Globus pallidus (tissue), 1 donor: Measurements from ENCODE around the gene MAD2L2.

ENCODE experiments used
- DNase-seq: peaks from one replicate; pipeline ENCODE4 v3.0.0-alpha.2; 2015; ENCODE audit warnings: low spot score

The MAD2L2 gene

DNA sequence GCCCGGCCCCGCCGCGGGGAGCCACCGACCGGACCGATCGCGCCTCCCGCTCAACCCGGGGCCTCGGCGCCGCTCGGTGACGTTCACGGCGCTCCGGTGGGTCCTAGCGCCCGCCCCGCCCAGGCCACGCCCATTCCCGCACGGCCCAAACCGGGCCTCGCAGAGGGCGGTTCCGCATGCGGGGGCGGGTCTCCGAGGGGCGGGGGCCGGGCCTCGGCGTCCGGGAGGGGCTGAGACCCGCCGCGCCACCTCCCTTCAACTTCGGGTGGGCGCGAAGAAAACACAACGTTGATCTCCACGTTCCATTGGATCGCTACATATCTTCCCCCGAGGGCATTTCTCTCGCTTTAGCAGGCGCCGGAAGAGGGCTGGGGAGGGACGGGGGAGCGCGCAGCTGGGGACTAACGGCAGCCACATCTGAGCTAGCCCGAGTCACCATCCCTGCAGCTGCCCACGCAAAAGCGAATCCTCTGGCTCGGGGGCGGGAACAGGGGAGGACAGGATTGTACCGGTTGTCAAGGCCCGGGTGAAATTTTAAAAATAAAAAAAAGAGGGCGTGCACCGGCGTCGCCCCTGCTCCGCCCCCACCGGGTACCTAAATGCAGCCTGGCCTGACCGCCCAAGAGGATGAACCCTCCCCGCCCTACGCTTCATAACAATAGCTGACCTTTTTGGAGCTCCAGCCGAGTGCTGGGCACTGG lies at the start of gene MAD2L2:
MAD2L2 (minus strand) TSS at position 78 of the 701 bp plus-strand sequence. CDS start 547 bp downstream, outside the sequence.
- DNase-seq = peak; percentile 85

DNA sequence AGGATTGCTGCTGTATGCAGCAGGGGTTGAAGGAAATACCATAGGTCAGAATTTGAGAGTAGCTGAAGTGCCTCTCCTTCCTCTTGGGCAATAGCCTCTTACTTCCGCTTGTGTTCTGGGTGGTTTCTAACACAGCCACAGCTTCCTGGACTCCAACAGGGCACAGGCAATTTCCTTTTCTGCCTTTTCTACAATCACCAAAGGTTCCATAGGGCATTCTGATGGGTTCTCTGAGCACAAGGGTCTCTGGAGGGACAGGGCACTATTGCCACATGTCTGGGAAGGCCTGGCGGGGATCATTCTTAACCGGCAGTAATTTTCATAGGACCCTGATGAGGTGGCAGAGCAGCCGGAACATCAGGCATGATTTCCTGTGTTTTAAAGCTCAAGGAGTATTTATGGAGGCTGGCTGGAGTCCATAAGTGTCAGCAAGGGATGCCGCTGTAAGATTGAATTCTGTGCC lies 49.5 kb upstream of the MAD2L2 start:
- DNase-seq = no peak

DNA sequence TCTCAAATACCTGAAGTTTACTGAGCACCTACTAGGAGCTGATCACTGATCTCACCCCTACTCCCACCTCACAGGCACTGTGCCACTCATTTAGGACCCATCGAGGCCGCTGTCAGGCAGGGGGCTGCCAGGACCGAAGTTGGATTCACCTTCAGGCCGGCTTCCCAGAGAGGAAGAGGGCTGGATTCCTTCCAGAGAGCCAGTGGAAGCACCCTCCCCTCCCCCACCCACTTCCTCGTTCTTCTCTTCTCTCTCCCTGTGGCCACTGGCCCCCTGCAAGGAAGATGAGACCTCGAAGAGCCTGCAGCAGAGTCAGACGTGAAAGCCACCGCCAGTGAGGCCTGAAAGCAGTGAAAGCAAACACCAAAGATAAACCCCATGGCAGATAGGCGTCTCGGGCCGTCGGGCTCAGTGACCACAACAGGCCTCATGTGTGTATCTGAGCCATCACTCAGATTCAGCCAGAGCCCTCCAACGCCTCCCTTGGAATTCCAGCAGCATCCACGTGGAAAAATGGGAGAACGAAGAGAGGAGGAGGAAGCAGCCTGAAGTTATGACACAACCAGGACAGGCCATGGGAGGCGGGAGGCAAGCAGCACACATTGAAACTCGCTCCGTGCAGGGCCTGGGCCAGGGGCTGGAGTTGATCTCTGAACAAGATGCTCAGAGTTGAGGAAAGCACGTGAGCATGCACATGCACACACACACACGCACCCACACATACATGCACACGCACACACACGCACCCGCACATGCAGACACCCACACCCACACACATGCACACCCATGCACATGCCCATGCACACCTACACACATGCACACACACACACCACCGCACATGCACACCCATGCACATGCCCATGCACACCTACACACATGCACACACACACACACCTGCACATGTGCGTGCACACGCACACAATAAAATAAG lies 48.8 kb upstream of the MAD2L2 start:
- no peak for DNase-seq

DNA sequence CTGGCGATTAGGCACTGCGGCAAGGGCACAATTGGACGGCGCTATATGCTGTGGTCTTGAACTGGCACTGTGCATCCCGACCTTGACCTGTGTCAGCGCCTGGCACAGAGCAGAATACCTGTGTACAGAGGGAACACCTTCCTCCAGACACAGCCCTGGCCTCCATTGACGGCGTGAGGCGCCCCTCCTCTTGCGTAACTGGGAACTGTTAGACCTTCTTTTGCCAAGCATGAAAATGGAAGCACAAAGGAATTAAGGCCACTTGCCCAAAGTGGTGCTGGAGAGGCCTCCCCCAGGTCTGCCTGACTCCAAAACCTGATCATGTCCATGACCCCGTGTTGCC lies 48.2 kb upstream of the MAD2L2 start:
- DNase-seq = no peak

DNA sequence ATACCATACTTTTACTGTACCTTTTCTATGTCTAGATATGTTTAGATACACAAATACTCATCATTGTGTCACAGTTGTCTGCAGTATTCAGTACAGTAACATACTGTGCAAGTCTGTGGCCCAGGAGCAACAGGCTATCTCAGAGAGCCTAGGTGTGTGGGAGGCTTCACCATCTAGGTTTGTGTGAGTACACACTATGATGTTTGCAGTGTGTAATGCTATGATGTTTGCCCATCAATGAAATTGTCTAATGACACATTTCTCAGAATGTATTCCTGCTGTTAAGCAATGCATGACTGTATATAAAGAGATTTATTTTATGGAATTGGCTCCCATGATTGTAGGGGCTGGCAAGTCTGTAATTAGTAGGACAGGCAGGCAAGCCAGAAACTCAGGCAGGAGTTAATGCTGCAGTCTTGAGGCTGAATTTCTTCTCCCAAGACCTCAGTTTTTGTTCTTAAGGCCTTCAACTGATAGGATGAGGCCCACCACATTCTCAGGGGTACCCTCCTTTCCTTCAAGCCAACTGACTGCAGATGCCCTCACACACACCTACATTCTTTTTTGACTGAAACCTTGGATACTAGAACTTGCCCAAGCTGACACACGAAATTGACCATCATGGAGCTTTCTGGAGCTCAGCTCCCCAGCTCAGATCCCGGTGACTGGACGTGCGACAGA lies 47.3 kb upstream of the MAD2L2 start:
- no peak for DNase-seq

DNA sequence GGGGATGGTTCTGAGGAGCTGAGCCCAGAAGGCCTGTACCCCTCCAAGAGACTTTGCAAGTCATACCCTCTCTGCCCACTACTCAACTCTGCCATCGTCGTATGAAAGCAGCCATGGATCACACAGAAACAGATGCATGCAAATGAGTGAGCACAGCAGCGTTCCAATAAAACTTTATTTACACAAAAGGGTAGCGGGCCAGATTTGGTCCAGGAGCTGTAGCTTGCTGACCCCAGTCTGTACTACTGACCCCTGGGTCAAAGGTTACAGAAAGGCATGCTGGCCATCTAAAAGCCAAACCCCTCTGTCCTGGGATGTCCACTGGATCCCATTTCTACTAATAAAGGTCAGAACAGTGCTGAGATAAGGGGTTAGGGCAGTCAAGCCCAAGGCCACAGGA lies 46.2 kb upstream of the MAD2L2 start:
- DNase-seq = no peak

DNA sequence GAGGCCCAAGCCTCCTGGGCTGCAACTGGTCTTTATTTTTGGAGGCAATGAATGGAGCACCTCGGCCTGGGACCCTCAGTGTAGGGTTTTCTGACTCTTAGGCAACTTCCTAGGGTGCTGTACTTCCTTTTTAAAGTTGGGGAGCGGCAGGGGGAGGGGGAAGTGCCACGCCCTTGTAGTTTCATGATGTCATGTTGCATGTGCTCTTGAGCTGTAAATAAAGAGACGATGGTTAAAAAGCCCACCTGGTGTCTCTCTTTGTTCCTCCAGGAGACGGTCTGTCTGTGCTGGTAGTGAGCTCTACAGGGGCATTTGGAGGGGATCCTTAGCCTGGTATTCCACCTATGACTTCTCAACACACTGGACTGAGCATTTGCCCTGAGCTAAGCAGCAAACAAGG lies 44.7 kb upstream of the MAD2L2 start:
- no peak for DNase-seq

DNA sequence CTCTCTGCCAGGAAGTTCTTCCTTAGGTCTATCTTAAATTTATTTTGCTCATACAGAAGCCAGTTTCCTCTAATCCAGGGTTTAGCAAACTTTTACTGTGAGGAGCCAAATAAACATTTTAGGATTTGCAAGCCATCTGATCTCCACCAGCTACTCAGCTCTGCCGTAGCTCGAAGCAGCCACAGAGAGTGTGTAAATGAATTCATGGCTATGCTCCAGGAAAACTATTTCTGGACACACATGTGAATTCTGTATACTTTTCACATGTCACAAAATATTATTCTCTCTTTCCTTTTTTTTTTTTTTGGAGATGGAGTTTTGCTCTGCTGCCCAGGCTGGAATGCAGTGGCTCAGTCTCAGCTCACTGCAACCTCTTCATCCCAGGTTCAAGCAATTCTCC lies 41.6 kb upstream of the MAD2L2 start:
- DNase-seq = no peak

DNA sequence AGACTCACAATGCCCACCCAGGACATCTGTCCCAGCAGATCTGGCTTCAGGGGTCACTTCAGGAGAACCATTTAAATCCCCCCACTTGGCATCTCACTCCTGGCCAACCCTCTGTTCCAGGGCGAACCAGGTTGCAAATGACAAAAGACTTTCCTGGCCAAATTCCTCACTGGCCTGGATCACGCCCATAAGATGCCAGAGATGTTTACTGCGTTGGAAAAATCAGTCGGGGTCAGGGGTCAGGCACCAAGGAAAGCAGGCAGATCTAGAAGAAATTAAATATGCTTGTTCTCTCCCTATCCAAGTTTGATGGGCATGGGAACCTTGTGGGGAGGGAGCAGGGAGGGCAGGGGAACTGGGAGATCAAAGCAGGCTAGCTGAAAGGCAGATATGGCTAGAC lies 40.4 kb upstream of the MAD2L2 start:
- DNase-seq = no peak

DNA sequence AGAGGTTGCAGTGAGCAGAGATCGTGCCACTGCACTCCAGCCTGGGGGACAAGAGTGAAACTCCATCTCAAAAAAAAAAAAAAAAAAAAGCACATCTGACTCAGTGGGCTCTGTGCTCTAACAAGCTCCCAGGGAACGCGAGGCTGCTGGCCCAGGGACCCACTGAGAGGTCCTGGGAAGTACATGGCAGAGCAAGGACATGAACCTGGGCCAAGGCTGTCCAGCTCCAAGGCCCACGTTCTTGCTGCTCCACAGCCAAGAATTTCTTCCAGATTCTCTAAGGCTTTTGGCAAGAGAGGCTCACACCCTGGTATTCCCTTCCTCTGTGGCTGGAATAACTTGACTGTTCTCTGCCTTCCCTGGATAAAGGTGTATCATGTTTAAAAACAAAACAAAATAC lies 39.6 kb upstream of the MAD2L2 start:
- DNase-seq = no peak

DNA sequence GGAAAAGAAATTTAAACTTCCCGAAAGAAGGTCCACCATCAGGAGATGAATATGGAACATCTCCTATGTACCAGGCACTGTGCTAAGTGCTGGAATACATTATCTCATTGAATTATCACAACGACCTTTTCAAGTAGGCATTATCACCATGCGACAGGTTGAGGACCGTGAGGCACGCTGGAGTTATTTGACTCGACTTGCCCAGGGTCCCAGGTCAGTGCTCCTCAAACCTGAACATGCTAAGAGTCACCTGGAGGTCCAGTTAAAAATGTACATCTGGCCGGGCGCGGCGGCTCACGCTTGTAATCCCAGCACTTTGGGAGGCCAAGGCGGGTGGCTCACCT lies 39.1 kb upstream of the MAD2L2 start:
- DNase-seq = no peak

DNA sequence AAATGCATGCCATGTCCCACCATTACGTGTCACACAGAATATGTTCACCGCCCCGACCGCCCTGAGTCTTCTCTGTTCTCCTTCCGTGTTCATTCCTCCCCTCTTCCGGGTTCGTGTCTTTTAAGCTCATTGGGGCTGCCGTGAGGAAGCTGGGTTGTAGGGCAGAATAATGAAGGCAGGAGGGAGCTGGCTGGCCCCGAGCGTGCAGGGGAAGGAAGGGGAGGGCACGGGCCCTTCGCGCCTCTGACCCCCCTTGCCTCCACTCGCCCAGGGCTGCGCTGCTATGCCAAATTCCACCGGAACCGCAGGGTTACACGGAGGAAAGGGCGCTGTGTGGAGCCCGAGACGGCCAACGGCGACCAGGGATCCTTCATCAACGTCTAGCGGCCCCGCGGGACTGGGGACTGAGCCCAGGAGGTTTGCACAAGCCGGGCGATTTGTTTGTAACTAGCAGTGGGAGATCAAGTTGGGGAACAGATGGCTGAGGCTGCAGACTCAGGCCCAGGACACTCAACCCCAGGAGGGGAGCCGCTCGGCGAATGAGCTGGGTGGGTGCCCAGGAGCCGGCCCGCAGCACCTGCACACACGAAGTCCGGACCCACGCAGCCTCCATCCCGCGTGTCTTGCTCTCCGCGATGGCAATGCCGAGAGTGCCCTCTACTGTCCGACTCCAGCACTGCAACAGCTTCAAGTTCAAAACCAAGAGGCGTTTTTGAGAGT lies 38.5 kb upstream of the MAD2L2 start:
- peak; percentile 78 for DNase-seq

DNA sequence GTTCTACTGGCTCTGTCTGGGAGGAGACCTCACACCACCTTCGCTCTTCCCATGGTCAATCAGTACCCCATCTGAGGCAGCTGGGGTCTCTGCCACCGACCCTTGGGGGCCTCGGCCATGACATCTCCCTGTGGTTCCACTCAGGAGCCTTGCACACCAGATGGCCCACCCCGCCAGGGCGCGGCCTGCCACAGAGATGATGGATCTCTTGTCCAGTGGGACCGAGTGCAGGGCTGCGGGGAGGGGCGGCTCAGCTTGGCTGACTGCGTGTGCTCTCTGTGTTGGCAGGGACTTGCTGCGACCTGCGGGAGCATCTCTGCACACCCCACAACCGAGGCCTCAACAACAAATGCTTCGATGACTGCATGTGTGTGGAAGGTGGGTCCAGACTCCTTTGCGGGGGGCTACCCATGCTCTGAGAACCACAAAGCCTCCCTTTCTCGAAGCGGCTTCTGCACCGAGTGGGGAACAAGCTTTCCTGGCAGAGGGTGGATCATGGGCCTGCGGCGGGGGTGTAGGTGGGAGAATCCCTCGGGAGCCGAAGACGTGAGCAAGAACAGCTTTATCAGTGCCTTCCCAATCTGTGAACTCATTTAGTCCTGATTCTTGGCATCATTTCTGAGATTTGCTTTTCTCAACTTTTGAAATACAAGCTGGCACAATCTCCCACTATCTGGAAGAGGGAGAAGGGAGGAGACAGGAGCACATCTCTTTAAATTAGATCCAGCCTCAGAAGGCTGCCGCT lies 34.1 kb upstream of the MAD2L2 start:
- no peak for DNase-seq

DNA sequence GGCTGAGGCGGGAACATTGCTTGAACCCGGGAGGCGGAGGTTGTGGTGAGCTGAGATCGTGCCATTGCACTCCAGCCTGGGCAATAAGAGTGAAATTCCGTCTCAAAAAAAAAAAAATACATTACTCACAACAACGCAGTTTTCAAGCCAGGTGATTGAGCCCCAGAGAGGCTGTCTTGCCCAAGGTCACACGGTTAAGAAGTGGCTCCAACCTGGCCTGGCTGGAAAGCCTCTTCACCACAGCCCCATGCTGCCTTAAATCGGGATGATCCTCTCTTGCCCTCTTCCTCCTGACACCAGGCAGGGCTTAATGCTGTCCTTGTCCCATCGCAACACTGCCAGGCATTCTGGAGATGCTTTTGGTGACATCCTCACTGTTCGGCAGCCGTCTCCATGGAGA lies 32.1 kb upstream of the MAD2L2 start:
- DNase-seq = no peak

DNA sequence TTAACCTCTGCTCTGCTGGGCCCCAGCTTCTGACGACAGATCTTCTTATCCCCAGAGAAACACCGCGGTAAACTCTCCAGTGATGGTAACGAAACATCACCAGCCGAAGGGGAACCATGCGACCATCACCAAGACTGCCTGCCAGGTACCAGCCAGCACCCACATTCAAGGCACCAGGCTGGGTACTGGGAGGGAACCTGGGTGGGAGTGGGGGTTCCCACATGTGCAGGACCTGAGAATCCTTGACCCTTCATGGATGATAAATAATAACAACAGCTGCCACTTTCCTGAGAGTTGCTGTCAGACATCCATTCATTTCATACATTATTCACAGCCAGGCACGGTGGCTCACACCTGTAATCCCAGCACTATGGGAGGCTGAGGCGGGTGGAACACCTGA lies 31.3 kb upstream of the MAD2L2 start:
- DNase-seq = no peak

DNA sequence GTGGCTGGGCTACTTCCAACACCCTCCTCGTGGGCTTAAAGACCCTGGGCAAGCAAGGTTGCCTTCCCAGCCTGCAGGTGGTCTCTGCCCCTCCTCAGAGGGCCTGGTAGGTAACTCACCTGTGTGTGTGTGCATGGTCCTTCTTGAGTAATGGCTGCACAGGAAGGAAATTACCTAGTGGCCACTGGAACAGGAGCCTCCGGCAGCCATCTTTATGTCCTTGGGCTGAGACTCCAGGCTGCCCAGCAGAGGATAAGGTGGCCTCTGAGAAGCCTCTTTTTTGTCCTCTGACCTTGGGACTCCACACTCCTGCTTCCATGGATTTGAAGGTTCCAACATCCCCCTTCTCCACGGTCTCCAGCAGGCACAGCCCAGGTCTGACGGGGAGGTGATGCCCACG lies 30.5 kb upstream of the MAD2L2 start:
- no peak for DNase-seq

DNA sequence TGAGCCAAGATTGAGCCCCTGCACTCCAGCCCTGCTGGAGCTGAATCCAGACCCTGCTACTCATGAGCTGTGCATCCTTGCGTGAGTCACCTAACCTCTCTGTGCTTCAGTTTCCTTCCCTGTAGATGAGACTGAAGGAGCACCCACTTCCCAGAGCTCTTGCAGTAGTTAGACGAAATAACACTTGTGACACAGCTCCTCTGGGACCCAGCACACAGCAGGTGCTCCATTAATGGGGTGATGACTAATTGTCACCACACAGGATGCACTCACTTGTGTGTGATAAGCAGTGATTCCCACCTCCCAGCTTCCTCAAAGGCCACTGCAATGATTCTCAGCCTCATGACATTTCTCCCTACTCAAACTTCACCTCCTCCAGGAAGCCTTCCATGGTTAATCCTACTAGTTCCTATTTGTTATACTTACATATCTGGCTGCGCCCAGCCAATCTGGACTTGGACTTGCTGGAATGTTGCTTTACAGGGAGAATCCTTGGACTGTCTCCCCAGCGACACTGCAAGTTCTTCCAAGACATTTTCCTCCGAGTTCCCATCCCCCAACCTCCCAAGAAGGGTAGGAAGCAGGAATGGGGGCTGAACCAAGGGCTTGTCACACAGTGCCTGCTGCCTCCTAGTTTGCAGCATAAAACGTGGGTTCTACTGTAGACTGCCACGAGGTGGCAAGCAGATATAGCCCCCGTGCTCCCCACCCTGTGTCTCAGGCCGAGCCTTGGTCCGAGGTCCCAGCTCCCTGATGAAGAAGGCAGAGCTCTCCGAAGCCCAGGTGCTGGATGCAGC lies 27.8 kb upstream of the MAD2L2 start:
- no peak for DNase-seq

DNA sequence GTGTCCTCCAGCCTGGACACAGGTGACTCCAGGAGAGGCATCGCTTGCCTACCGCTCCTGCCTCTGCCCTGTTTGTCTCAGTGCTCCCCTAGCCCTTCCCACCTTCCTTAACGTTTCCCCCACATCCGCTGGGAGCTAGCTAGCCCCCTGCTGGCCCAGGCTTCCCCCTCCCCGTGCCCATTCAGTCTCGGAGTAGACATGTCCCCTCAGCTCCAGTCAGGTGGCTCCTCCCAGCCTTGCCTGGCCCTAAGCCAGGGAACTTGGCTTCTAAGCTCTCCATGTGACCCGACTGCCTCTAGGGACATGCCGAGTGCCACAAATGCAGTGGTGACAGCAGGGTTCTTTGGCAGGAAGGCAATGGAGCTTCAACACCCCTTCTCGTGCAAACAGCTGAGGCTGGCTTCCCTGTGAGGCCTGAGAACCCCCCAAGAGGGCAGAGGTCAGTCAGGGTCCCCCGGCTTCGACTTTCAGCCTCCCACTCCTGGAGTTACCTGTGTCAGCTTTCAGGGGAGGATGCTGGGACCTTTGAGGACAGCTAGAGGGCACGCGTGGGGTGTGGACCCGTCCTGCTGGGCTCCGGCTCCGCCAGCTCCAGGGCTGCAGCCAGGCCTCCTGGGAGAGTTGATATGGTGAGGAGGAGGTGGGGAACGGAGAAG lies 26.8 kb upstream of the MAD2L2 start:
- DNase-seq = no peak

DNA sequence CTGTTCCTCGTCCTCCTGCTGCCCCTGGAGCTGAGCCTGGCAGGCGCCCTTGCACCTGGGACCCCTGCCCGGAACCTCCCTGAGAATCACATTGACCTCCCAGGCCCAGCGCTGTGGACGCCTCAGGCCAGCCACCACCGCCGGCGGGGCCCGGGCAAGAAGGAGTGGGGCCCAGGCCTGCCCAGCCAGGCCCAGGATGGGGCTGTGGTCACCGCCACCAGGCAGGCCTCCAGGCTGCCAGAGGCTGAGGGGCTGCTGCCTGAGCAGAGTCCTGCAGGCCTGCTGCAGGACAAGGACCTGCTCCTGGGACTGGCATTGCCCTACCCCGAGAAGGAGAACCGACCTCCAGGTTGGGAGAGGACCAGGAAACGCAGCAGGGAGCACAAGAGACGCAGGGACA lies 25.3 kb upstream of the MAD2L2 start:
- no peak for DNase-seq

DNA sequence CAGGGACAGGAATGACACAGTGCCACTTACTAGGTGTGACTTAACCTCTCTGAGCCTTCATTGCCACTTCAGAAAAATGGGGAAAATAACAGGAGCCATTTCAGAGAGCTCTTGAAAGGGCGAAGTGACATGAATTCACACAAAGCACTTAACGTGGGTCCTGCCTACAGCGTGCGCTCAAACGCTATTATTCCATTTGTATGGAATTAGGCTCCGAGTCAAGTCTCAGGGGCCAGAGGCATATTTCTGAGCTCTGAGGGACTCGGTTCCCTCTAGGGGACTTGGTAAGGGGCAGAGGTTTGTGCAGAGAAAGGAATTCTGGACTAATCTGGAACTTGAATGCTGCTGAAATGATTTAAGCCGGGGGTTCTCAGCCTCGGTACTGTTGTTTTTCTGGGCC lies 24.6 kb upstream of the MAD2L2 start:
- no peak for DNase-seq
